ES-I3 (cell line): ENCODE measurements around the gene CYP2A6.
"Not testable (repeated sequence)": the region's sequence is repeated elsewhere in the genome, so short reads cannot be mapped to it uniquely, and the experiment has no call there.

ENCODE experiments used
- H3K36me3 ChIP-seq: 2 replicates; pipeline ENCODE4 v1.6.1; 2013; ENCODE audit warnings: mild to moderate bottlenecking, low read length, control low read depth, moderate library complexity; ENCODE audit not compliant: insufficient read depth
- H3K4me1 ChIP-seq: 2 replicates; pipeline ENCODE4 v1.6.1; 2013; ENCODE audit warnings: mild to moderate bottlenecking, control low read depth, low read length; ENCODE audit not compliant: insufficient read depth
- H3K9ac ChIP-seq: 2 replicates; pipeline ENCODE4 v1.6.1; 2013; ENCODE audit warnings: low read depth, mild to moderate bottlenecking, low read length, moderate library complexity
- H3K9me3 ChIP-seq: 2 replicates; pipeline ENCODE4 v1.6.1; 2013; ENCODE audit warnings: mild to moderate bottlenecking, low read length, moderate library complexity; ENCODE audit not compliant: control insufficient read depth, insufficient read depth

Gene CYP2A6

DNA sequence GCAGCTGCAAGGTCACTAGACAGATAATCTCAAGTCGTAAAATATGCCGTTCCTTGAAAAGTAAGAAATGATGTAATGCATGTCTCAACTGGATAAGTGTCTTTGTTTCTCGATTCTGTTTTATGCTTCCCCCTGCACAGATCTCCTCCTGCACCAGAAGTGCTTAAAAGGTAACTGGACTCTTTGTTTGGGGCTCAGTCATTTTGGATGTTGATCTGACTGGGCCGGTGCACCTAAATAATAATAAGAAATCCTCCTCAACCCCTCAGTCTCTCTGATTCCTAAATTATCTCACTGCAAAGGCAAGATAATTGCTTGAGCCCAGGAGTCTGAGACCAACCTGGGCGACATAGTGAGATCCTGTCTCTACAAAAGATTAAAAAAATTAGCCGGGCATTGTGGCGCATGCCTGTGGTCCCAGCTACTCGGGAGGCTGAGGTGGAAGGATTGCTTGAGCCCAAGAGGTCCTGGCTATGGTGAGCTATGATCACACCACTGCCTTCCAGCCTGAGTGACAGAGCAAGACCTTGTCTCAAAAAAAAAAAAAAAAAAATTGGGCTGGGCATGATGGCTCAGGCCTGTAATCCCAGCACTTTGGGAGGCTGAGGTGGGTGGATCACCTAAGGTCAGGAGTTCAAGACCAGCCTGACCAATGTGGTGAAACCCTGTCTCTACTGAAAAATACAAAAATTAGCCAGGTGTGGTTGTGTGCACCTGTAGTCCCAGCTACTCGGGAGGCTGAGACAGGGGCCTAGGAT, 14.7 kb upstream of the CYP2A6 start:
- H3K9ac ChIP-seq, H3K36me3 ChIP-seq, H3K4me1 ChIP-seq: not testable (repeated sequence)

DNA sequence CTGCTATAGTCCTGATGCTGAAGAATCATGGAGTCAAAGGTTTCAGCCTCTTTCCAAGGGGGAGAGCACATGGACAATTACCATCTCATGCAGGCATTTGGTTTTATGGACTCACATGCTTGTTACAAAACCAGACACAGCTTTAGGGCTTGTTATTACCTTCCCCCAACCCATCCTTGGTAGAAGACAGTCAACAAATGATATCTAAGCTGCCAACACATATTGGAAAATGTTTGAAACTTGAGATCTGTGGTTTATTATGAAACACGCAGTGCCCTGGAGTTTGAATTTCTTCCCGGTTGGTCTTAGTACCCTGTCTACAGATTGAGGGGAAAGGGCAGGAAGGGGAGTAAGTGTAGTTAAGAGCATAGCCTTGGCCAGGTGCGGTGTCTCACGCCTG, 12.5 kb upstream of the CYP2A6 start:
- Histone ChIP-seq H3K36me3 (no peaks in the 10 kb centered on the region), H3K4me1 (no peaks in the 10 kb centered on the region), H3K9me3 (peaks cover 2% of the 10 kb centered on the region; the same call in 1 of the 2 replicates), H3K9ac (no peak overlapping the region)

More for the DNA sequence above, 14.7 kb upstream of the CYP2A6 start:
- H3K9me3 ChIP-seq = not testable (repeated sequence)

DNA sequence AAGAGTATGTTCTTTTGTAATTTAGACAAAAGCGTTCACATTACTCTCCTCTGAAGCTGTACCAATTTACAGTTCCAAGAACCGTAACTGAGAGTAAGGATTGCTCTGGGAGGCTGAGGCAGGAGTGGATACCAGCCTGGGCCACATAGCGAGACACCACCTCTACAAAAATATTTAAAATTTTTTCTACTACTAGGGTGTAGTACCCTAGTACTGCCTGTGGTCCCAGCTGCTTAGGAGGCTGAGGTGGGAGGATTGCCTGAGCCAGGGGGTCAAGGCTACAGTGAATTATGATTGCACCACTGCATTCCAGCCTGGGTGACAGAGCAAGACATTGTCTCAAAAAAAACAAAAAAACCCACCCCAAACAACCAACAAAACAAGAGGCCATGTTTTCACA, 12.1 kb upstream of the CYP2A6 start:
- H3K4me1 ChIP-seq = no peaks in the 10 kb centered on the region
- no peak overlapping the region for H3K9ac ChIP-seq
- no peaks in the 10 kb centered on the region for H3K36me3 ChIP-seq
- H3K9me3 ChIP-seq = peaks cover 2% of the 10 kb centered on the region; the same call in 1 of the 2 replicates

DNA sequence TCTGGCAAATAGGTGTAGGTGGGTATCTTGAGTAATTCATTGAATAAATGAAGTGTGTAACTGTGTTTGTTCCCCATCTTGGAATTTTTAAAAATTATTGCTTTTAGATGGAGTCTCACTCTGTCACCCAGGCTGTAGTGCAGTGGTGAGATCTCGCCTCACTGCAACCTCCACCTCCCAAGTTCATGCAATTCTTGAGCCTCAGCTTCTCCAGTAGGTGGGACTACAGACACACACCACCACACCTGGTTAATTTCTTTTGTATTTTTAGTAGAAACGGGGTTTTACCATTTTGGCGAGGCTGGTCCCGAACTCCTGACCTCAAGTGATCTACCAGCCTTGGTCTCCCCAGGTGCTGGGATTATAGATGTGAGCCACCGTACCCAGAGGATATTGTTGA, 7.9 kb upstream of the CYP2A6 start:
- no peaks in the 10 kb centered on the region for H3K4me1 ChIP-seq
- H3K9me3 ChIP-seq = peaks cover 2% of the 10 kb centered on the region; the same call in 1 of the 2 replicates

DNA sequence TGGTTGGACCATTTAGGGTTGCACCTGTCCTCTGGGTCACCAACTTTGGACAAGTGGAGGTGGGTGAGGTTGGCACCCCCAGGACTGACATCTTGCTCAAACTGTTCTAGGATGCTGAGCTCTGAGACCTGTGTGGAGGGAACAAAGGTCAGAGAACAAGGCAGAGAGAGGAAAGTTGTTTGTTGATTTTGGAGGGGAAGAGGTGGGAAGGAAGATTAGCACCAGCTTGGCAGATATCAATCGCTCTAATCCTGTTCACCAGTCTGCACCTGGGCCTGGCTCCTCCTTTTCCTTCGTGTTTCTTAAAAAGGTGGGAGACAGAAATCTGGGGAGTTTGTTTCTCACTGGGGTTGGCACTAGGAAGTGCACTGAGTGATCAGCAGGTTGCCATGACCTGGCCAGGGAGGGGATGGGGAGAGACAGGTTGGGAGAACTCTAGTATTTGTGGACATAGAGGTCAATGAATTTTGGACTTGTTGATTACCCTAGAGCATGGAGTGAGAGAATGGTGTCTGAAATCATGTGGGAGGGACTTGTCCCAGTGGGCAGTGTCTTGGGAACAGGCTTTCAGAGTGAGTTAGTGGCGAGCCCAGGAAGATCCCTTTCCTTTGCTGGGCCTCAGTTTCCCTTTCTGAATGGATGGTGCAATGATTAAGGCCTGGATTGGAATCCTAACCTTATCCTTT, 2.4 kb upstream of the CYP2A6 start:
- not testable (repeated sequence) for H3K9ac ChIP-seq, H3K9me3 ChIP-seq, H3K36me3 ChIP-seq, H3K4me1 ChIP-seq

More for the DNA sequence above, 7.9 kb upstream of the CYP2A6 start:
- H3K9ac ChIP-seq = no peak overlapping the region
- no peaks in the 10 kb centered on the region for H3K36me3 ChIP-seq

DNA sequence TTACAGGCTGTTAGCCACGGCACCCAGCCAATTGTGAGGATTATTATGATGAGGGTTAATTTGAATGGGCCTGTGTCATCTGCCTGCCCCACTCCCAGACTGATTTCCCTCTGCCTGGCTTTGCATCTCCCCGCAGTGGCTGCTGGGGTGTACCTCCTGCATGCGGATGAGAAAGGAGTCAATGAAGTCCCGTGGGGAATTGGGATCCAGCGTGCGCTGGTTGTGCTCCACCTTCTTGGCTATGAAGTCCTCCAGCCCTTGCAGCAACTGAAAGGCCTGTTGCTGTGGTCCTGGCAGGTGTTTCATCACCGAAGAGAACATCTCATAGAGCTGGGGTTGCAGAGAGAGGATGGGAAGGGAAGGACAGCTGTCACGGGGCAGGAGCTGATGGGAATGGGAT, 3.5 kb downstream of the CYP2A6 start:
- H3K9me3 ChIP-seq, H3K9ac ChIP-seq, H3K36me3 ChIP-seq, H3K4me1 ChIP-seq: not testable (repeated sequence)

DNA sequence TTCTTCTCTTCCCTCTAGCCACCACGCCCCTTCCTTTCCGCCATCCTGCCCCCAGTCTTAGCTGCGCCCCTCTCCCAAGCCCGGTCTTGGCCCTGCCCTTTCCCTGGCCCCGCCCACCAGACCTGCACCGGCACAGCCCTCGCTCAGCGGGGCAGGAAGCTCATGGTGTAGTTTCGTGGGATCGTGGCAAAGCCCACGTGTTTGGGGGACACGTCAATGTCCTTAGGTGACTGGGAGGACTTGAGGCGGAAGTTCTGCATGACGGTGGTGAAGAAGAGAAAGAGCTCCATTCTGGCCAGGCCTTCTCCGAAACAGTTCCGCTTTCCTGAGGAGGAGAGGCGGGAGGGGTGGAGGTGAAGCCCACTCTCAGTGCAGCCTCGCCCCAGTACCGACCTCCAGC, 6.6 kb downstream of the CYP2A6 start:
- H3K36me3 ChIP-seq, H3K9me3 ChIP-seq, H3K4me1 ChIP-seq: not testable (repeated sequence)
- peak overlapping the region; percentile 30; the same call in 1 of the 2 replicates for H3K9ac ChIP-seq

DNA sequence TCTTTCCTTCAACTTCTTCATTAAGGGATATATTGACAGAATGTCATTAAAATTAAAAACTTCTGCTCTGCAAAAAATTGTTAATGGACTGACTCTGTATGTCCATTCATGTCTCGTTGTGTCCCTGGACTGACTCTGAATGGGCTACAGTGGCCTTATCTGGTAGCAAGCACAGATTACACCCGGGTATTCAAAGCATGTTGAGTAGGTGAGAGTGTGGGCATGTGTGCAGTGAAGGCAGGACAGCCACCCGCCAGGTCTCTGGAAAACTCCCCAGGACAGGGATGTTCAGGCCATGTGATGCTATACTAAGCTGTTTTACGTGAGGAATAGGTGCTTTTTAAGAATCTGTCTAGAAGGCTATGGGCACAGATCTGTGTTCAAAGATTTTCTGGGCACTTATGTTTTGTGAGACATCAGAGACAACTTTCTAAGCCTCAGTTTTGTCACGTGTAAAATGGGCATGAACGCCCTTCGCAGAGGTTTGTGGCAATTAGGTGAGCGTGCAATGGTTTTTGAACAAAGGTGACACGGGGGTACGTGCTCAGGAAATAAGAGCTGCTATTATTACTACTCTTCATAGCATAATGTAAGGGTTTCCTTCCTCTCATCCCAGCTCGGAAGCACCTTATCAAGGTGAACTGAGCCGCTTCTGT, 7.1 kb downstream of the CYP2A6 start:
- H3K9ac ChIP-seq, H3K4me1 ChIP-seq, H3K9me3 ChIP-seq, H3K36me3 ChIP-seq: not testable (repeated sequence)

DNA sequence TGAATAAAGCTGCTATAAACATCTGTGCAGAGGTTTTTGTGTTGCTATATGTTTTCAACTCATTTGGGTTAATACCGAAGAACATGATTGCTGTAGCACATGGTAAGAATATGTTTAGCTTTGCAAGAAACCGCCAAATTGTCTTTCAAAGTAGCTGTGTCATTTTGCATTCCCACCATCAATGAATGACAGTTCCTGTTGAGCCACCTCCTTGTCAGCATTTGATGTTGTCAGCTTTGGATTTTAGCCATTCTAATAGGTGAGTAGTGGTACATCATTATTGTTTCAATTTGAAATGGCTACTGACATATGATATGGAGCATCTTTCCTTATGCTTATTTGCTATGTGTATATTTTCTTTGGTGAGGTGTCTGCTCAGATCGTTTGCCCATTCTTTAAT, 8.2 kb downstream of the CYP2A6 start:
- H3K36me3 ChIP-seq, H3K9ac ChIP-seq, H3K4me1 ChIP-seq, H3K9me3 ChIP-seq: not testable (repeated sequence)

DNA sequence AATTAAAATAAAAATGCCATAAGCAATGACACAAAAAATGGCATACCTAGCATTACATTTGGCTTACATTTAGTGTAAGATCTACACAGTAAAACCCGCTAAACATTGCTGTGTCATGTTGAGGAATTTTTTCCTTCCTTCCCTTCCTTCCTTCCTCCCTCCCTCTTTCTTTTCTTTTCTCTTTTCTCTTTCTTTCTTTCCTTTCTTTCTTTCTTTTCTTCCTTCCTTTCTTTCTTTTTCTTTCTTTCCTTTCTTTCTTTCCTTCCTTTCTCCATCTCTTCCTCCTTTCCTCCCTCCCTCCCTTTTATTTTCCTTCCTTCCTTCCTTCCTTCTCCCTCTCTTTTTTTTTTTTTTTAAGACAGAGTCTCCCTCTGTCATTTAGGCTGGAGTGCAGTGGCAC, 11.8 kb downstream of the CYP2A6 start:
- not testable (repeated sequence) for H3K9me3 ChIP-seq, H3K36me3 ChIP-seq, H3K9ac ChIP-seq, H3K4me1 ChIP-seq

DNA sequence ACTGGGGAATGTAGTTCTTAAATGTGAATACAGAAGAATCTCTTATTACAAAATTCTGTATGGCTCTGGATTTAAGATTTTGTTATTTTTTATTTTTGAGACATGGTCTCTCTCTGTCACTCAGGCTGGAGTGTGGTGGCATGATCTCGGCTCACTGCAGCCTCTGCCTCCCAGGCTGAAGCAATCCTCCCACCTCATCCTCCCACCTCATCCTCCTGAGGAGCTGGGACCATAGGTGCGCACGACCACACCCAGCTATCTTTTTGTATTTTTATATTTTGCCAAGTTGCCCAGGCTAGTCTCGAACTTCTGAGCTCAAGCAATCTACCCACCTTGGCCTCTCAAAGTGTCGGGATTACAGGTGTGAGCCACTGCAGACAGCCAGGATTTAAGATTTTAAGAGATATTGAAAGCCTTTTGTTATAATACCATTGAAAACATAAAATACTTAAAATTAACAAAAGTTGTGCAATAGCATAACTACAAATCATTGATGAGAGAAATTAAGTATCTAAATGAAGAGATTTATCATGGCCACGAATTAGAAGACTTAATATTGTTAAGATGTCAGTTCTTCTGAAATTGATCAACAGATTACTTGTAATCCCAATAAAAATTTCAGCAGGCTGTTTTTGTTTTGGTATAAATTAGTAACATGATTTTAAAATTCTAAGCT, 13.4 kb downstream of the CYP2A6 start:
- H3K9me3 ChIP-seq = no peaks in the 10 kb centered on the region
- no peak overlapping the region for H3K9ac ChIP-seq
- H3K36me3 ChIP-seq = no peaks in the 10 kb centered on the region
- H3K4me1 ChIP-seq = no peaks in the 10 kb centered on the region

DNA sequence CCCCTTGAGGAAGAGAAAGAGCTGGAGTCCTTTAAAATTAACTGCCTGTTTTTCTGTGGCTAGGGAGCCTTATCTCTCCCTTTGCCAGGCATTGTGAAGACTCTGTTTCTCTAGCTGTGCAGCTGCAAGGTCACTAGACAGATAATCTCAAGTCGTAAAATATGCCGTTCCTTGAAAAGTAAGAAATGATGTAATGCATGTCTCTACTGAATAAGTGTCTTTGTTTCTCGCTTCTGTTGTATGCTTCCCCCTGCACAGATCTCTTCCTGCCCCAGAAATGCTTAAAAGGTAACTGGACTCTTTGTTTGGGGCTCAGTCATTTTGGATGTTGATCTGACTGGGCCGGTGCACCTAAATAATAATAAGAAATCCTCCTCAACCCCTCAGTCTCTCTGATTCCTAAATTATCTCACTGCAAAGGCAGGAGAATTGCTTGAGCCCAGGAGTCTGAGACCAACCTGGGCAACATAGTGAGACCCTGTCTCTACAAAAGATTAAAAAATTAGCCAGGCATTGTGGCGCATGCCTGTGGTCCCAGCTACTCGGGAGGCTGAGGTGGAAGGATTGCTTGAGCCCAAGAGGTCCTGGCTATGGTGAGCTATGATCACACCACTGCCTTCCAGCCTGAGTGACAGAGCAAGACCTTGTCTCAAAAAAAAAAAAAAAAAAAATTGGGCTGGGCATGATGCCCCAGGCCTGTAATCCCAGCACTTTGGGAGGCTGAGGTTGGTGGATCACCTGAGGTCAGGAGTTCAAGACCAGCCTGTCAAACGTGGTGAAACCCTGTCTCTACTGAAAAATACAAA, 16.3 kb downstream of the CYP2A6 start:
- not testable (repeated sequence) for H3K9ac ChIP-seq, H3K36me3 ChIP-seq, H3K4me1 ChIP-seq, H3K9me3 ChIP-seq

DNA sequence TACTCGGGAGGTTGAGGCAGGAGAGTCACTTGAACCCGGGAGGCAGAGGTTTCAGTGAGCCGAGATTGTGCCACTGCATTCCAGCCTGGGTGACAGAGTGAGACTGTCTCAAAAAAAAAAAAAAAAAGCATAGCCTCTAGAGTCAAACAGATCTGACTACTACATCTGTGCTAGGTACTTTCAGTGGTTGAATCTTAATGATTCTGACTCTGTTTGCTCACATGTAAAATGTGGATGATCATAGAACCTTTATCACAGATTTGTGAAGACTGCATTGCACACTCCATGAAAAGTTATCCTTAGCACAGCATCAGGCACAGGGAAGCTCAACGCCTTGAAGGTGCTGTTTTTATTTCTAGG, 17.8 kb downstream of the CYP2A6 start:
- H3K9me3 ChIP-seq = not testable (repeated sequence)

More for the DNA sequence above, 17.8 kb downstream of the CYP2A6 start:
- H3K4me1 ChIP-seq, H3K36me3 ChIP-seq, H3K9ac ChIP-seq: not testable (repeated sequence)
